ENCODE data around the gene CRMP1. TPM values are rescaled to one million over a fixed set of nuclear protein-coding genes. Genes with fewer than 3 reads are reported as not detected.
"Not testable (repeated sequence)": the region's sequence is repeated elsewhere in the genome, so short reads cannot be mapped to it uniquely, and the experiment has no call there.

Gene CRMP1
- total and polyA plus RNA-seq, 8 donors, result 5.2 to 76.2 (median 64.0) TPM

DNA sequence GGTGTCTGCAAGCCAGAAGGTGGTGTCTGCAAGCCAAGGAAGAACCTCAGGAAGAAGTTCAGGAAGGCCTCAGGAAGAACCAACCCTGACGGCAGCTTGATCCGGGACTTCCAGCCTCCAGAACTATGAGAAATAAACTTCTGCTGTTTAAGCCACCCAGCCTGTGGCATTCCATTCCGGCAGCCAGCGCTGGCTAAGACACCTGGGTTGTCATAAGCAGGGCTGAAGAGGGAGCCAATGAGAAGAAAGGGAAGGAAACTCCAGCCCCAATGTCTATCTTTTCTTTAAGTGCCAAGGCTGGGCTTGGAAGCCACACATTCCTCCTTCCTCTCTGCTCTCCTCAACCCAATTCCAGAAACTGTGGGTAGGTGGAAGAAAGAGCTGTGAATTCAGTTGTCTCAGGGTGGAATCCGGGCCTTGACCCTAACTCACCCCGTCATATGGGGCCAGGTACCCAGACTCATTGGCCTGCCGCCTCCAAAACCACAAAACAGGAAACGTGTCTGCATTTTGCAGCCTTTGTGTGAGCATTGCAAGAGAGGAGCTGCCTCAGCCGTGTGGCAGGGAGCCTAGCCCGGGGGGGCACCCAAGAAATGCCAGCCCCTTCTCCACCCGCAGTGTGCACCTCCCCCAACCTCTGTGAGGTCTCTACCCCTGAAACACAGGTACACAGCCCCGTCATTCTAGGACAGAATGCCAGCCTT, 26.8 kb downstream of the CRMP1 start:
- H3K36me3 ChIP-seq, result no peaks in the 10 kb centered on the region
- DNase-seq, result no peak
- ATAC-seq, result no peak
- no peak for TF ChIP-seq CTCF (IDR thresholded peaks at IDR 0.05)
- no peaks in the 10 kb centered on the region for H3K9me3 ChIP-seq
- no peak overlapping the region for H3K4me3 ChIP-seq
- intact Hi-C loops (cut with DNase I), result no loop called here
- H3K4me1 ChIP-seq, result peaks cover 0 to 4% of the 10 kb centered on the region in 2 donors
- H3K27me3 ChIP-seq, result no peaks in the 10 kb centered on the region
- H3K27ac ChIP-seq, result no peak overlapping the region

DNA sequence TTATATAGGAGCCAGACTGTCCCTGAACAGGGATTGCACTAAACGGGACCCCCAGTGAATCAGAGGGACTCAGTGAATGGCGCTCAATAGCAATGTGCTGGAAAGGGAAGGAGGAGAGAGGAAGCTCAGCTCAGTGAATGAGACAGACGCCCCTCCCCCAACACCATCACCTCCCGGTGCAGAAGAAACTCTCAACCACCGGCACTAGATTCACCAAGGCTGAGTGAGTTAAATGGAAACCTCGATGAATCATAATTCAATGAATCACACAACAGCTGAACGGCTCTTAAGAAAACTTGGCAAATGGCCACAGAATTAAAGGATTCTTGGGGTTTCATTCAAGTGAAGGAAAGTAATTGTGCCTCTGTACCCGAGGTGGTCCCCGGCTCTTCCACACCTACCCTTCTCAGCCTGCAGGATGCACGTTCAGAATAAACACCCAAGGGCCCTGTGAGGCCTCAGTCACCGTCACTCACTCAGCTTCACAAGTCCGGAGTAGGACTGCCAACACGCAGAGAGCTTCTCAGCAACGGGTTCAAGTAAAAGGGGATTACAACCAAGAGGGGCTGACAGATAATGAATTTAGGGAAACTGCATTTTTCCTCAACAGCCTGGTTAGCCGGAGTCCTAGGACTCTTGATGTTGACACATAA, 29.3 kb downstream of the CRMP1 start:
- Histone ChIP-seq H3K9me3 (no peaks in the 10 kb centered on the region), H3K4me1 (no peaks in the 10 kb centered on the region), H3K36me3 (no peaks in the 10 kb centered on the region), H3K27ac (no peak overlapping the region), H3K4me3 (no peak overlapping the region), H3K27me3 (no peaks in the 10 kb centered on the region)
- DNase-seq, result no peak
- peak; percentile 33 for ATAC-seq
- intact Hi-C loops (cut with DNase I), result no loop called here
- TF ChIP-seq CTCF (IDR thresholded peaks at IDR 0.05), result no peak

GRCh38 chr4:5858020-5858769, 34.7 kb downstream of the CRMP1 start:
- H3K27ac ChIP-seq, result no peak overlapping the region
- no peaks in the 10 kb centered on the region for H3K36me3 ChIP-seq
- H3K4me3 ChIP-seq, result no peak overlapping the region
- TF ChIP-seq CTCF (IDR thresholded peaks at IDR 0.05), result no peak
- no peaks in the 10 kb centered on the region for H3K27me3 ChIP-seq
- DNase-seq (peak in 1 of 4 donors; percentile 54), ATAC-seq (no peak)
- no peaks in the 10 kb centered on the region for H3K4me1 ChIP-seq
- H3K9me3 ChIP-seq, result no peaks in the 10 kb centered on the region
- intact Hi-C loops (cut with DNase I), result no loop called here

GRCh38 chr4:5857199-5857598, 35.7 kb downstream of the CRMP1 start:
- H3K9me3 ChIP-seq, result no peaks in the 10 kb centered on the region
- no peaks in the 10 kb centered on the region for H3K36me3 ChIP-seq
- H3K27ac ChIP-seq, result no peak overlapping the region
- intact Hi-C loops (cut with DNase I), result no loop called here
- no peaks in the 10 kb centered on the region for H3K27me3 ChIP-seq
- H3K4me3 ChIP-seq, result no peak overlapping the region
- no peaks in the 10 kb centered on the region for H3K4me1 ChIP-seq
- no peak for TF ChIP-seq CTCF (IDR thresholded peaks at IDR 0.05)
- DNase-seq, result no peak
- ATAC-seq, result no peak

GRCh38 chr4:5856362-5856761, 36.5 kb downstream of the CRMP1 start:
- intact Hi-C loops (cut with DNase I); H3K36me3 ChIP-seq; H3K9me3 ChIP-seq; H3K4me3 ChIP-seq; H3K27me3 ChIP-seq; H3K4me1 ChIP-seq; ATAC-seq; DNase-seq; H3K27ac ChIP-seq: not testable (repeated sequence)

Measured in left lung (tissue), 10 donors.